Peyer's patch (tissue), 4 donors: ENCODE measurements around the gene AOX1. TPM values are rescaled to one million over a fixed set of nuclear protein-coding genes. Genes with fewer than 3 reads are reported as not detected.
A peak's percentile ranks its signal among the peaks of the same experiment; 100 is the strongest.
"Not testable (repeated sequence)": the region's sequence is repeated elsewhere in the genome, so short reads cannot be mapped to it uniquely, and the experiment has no call there.

Source experiments
- DNase-seq, 3 donors: peaks; one replicate each; pipeline ENCODE4 v3.0.0-alpha.2; 2017 to 2019
- H3K27ac ChIP-seq, 4 donors: fragments of 200-600 bp; sonication (generic); one replicate each; pipeline ENCODE4 v1.5.1; 2016 to 2019
- H3K27me3 ChIP-seq, 2 donors: fragments of 200-600 bp; sonication (generic); one replicate each; pipeline ENCODE4 v1.5.1; 2019
- H3K36me3 ChIP-seq, 3 donors: fragments of 200-600 bp; sonication (generic); one replicate each; pipeline ENCODE4 v1.5.1; 2016 to 2019
- H3K4me1 ChIP-seq, 4 donors: fragments of 200-600 bp; sonication (generic); one replicate each; pipeline ENCODE4 v1.5.1; 2016 to 2019
- H3K4me3 ChIP-seq, 4 donors: fragments of 200-600 bp; sonication (generic); 1 replicate in 3 of 4; 2 replicates in 1 of 4; pipeline ENCODE4 v1.5.1; 2016 to 2019; ENCODE audit warnings: mild to moderate bottlenecking in 1 of 4
- H3K9me3 ChIP-seq, 4 donors: fragments of 200-600 bp; sonication (generic); one replicate each; pipeline ENCODE4 v1.5.1; 2016 to 2019; ENCODE audit warnings: mild to moderate bottlenecking in 1 of 4
- CTCF ChIP-seq, 6 experiments: fragments of 450-650 bp in 4 of 6; fragments of 200-600 bp in 2 of 6; sonication (generic) in 1 of 6; IDR thresholded peaks; one replicate each; pipeline ENCODE4 v1.5.1; 2017 to 2019; ENCODE audit warnings: antibody characterized with exemption in 6 of 6, mild to moderate bottlenecking in 3 of 6, moderate library complexity in 1 of 6
- POLR2A ChIP-seq, 2 donors: fragments of 450-650 bp; IDR thresholded peaks; one replicate each; pipeline ENCODE4 v1.5.1; 2017; ENCODE audit warnings: antibody characterized with exemption in 2 of 2, mild to moderate bottlenecking in 2 of 2, moderate library complexity in 2 of 2
- total RNA-seq, 4 donors: library from RNA; depleted of rRNA; stranded (reverse); fragments of >200 nt; gene quantifications; one replicate each; pipeline ENCODE4 v1.1.0, GENCODE V29; 2016

The AOX1 gene
- total RNA-seq, 4 donors from 2014 or later: 7.9 to 36.3 (median 30.0) TPM

DNA sequence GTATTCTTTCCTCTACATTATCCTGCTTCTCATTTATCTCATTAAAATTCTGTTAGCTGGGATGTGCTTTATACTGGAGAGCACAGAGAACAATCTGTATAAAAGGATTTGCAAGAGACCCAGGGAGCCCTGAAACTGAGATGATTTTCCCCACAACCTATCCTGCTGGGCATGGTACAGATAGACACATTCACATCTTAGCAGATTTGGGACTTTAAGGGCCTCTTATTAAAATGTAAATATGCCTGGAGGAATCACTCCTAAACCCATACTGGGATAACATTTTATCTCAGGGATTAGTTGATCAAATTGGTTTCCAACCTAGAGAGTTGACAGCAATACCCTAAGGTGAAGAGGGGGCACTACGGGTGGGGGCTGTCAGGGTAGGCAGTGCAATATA is 45.5 kb downstream of the AOX1 start:
- DNase-seq: no peak
- Histone ChIP-seq H3K4me1 (no peaks in the 10 kb centered on the region), H3K27me3 (no peaks in the 10 kb centered on the region), H3K4me3 (no peak overlapping the region), H3K9me3 (no peaks in the 10 kb centered on the region), H3K36me3 (no peaks in the 10 kb centered on the region), H3K27ac (no peak overlapping the region)
- TF ChIP-seq CTCF (IDR thresholded peaks at IDR 0.05): no peak

GRCh38 chr2:200634231-200634964 is 48.6 kb downstream of the AOX1 start:
- Histone ChIP-seq H3K4me3 (no peak overlapping the region), H3K4me1 (no peaks in the 10 kb centered on the region), H3K27ac (no peak overlapping the region), H3K36me3 (no peaks in the 10 kb centered on the region), H3K27me3 (no peaks in the 10 kb centered on the region), H3K9me3 (no peaks in the 10 kb centered on the region)
- TF ChIP-seq CTCF (IDR thresholded peaks at IDR 0.05): no peak
- TF ChIP-seq POLR2A (IDR thresholded peaks at IDR 0.05): no peak
- no peak for DNase-seq

- no peak for TF ChIP-seq CTCF (IDR thresholded peaks at IDR 0.05)
- Histone ChIP-seq H3K4me3 (no peak overlapping the region), H3K27ac (no peak overlapping the region), H3K4me1 (no peaks in the 10 kb centered on the region), H3K27me3 (no peaks in the 10 kb centered on the region), H3K9me3 (no peaks in the 10 kb centered on the region), H3K36me3 (no peaks in the 10 kb centered on the region)
- DNase-seq: no peak
Observed at GRCh38 chr2:200635251-200635650, 49.4 kb downstream of the AOX1 start.

DNA sequence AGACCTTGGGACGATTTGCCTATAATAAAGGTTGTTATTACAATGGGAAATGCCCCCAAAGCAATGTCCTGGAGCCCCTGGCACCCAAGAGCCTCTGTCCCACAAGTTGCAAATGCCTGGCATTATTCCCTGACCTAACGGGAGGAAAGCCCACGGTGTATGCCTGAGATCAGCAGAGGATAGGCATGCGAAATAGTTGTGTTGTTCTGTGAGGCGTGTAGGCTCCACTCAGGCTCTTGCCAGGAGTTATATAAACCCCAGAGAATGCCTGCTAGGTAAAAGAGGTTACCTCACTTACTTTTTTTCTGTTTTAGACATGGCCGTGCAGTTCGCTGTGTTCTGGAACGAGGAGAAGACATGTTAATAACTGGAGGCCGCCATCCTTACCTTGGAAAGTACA is 52.1 kb downstream of the AOX1 start:
- Histone ChIP-seq H3K9me3 (no peaks in the 10 kb centered on the region), H3K36me3 (no peaks in the 10 kb centered on the region), H3K27ac (no peak overlapping the region)

GRCh38 chr2:200640176-200640575 is 54.4 kb downstream of the AOX1 start:
- Histone ChIP-seq H3K9me3 (no peaks in the 10 kb centered on the region), H3K27ac (no peak overlapping the region), H3K27me3 (no peaks in the 10 kb centered on the region), H3K36me3 (no peaks in the 10 kb centered on the region), H3K4me3 (no peak overlapping the region), H3K4me1 (no peaks in the 10 kb centered on the region)
- TF ChIP-seq POLR2A (IDR thresholded peaks at IDR 0.05) (no peak), CTCF (IDR thresholded peaks at IDR 0.05) (no peak)
- no peak for DNase-seq

More for the DNA sequence above, 52.1 kb downstream of the AOX1 start:
- Histone ChIP-seq H3K27me3 (no peaks in the 10 kb centered on the region), H3K4me1 (no peaks in the 10 kb centered on the region), H3K4me3 (no peak overlapping the region)
- no peak for TF ChIP-seq CTCF (IDR thresholded peaks at IDR 0.05)
- no peak for TF ChIP-seq POLR2A (IDR thresholded peaks at IDR 0.05)
- no peak for DNase-seq

DNA sequence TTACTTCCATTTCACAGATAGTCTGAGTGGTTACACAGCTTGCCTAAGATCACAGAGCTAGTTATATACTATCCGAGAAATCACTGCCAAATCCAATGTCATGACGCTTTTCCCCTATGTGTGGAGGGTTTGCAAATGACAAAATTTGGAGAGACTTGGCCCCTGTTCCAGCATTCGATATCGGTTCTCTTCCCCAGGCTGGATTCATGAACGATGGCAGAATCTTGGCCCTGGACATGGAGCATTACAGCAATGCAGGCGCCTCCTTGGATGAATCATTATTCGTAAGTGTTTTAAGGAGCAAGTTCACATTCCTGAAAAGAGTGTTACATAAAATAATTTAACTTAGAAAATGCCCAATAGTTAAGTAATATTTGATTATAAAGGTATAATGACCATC is 55.1 kb downstream of the AOX1 start:
- Histone ChIP-seq H3K4me3 (no peak overlapping the region), H3K9me3 (no peaks in the 10 kb centered on the region), H3K27me3 (no peaks in the 10 kb centered on the region), H3K36me3 (no peaks in the 10 kb centered on the region), H3K4me1 (no peaks in the 10 kb centered on the region), H3K27ac (no peak overlapping the region)
- no peak for TF ChIP-seq CTCF (IDR thresholded peaks at IDR 0.05)
- TF ChIP-seq POLR2A (IDR thresholded peaks at IDR 0.05): no peak
- DNase-seq: no peak

DNA sequence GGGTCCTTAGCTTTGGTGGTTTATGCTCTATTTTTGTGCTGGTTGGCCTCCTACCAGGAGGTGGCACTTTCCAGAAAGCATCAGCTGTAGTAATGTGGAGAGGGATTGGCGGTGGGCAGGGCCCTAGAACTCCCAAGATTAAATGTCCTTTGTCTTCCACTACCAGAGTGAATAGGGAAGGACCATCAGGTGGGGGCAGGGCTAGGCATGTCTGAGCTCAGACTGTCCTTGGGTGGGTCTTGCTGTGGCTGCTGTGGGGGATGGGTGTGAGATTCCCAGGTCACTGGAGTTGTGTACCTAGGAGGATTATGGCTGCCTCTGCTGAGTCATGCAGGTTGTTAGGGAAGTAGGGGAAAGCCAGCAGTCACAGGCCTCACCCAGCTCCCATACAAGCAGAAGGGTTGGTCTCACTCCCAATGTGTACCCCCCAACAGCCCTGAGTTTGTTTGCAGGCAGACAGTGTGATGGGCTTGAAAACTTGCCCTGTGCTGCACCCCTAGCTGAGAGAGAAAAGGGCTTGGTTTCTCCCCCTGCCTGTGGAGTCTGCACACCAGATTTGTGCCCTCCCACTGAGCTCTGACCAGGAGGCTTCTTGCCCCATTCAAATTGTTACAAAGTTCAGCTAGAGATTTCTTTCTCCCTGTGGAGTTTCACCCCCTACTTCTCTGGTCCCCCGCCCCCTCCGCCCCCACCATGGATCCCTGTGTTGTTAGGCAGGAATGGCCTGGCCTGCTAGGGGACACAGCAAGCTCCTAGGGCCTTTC is 62.9 kb downstream of the AOX1 start:
- H3K27me3 ChIP-seq, H3K9me3 ChIP-seq, H3K27ac ChIP-seq, H3K36me3 ChIP-seq, H3K4me3 ChIP-seq, H3K4me1 ChIP-seq: not testable (repeated sequence)
- DNase-seq: peak in 2 of 3 donors; percentile 53 to 54
